ENCODE data around the gene TMEM178B.

The TMEM178B gene

GRCh38 chr7:141360803-141361202 lies 286.9 kb downstream of the TMEM178B start:
- Histone ChIP-seq H3K27me3 (ENCODE audit: control insufficient read depth, low read length) (no peaks in the 10 kb centered on the region), H3F3A (ENCODE audit: control insufficient read depth, insufficient read depth) (no peaks in the 10 kb centered on the region), H3K36me3 (ENCODE audit: control insufficient read depth, low read length) (no peaks in the 10 kb centered on the region), H3K4me3 (ENCODE audit: low read length) (no peak overlapping the region), H3K79me2 (ENCODE audit: control insufficient read depth, low read length) (no peaks in the 10 kb centered on the region), H3K9me3 (ENCODE audit: control insufficient read depth, insufficient read depth, low read length) (peaks cover 10% of the 10 kb centered on the region), H3K4me1 (ENCODE audit: control insufficient read depth, low read length) (peaks cover 33% of the 10 kb centered on the region), H3K9me2 (replicated peaks; ENCODE audit: control insufficient read depth, low read length) (no peaks in the 10 kb centered on the region), H3K27ac (ENCODE audit: low read depth, low read length) (peak overlapping the region; percentile 40; the same call in 1 of the 2 replicates), H3K4me2 (ENCODE audit: low read length) (no peak overlapping the region), H4K20me1 (ENCODE audit: control insufficient read depth, insufficient read depth, low read depth, low read length) (no peaks in the 10 kb centered on the region)
- no peak for TF ChIP-seq EZH2phosphoT487 (IDR thresholded peaks at IDR 0.05; ENCODE audit: borderline replicate concordance, low read length)

DNA sequence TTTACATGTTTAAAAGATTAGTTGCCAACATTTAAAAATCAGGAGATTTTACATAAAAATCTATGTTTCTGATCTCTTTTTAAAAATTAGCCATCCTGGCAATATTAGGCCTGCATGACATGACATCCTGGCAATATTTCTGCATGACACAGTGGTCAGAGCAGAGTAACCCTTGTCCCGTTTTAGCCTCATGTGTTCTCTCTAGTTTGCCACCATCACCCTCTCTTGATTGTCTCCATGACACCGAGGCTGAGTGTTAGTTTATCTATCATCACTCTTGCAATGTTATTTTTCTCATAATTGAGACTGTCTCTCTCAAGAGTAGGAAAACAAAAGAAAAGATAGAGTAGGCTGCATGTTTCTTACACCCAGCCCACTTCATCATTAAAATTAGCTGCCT lies 287.6 kb downstream of the TMEM178B start:
- H3K4me1 ChIP-seq (ENCODE audit: control insufficient read depth, low read length), result peaks cover 40% of the 10 kb centered on the region
- H3K36me3 ChIP-seq (ENCODE audit: control insufficient read depth, low read length), result no peaks in the 10 kb centered on the region
- H3K4me2 ChIP-seq (ENCODE audit: low read length), result peak overlapping the region; percentile 20
- H3K9me2 ChIP-seq (replicated peaks; ENCODE audit: control insufficient read depth, low read length), result no peaks in the 10 kb centered on the region
- no peaks in the 10 kb centered on the region for H3K79me2 ChIP-seq (ENCODE audit: control insufficient read depth, low read length)
- H3K4me3 ChIP-seq (ENCODE audit: low read length), result no peak overlapping the region
- H3K27me3 ChIP-seq (ENCODE audit: control insufficient read depth, low read length), result no peaks in the 10 kb centered on the region
- H4K20me1 ChIP-seq (ENCODE audit: control insufficient read depth, insufficient read depth, low read depth, low read length), result no peaks in the 10 kb centered on the region
- peaks cover 10% of the 10 kb centered on the region for H3K9me3 ChIP-seq (ENCODE audit: control insufficient read depth, insufficient read depth, low read length)
- H3K27ac ChIP-seq (ENCODE audit: low read depth, low read length), result peak overlapping the region; percentile 40
- TF ChIP-seq, protein P1, sequence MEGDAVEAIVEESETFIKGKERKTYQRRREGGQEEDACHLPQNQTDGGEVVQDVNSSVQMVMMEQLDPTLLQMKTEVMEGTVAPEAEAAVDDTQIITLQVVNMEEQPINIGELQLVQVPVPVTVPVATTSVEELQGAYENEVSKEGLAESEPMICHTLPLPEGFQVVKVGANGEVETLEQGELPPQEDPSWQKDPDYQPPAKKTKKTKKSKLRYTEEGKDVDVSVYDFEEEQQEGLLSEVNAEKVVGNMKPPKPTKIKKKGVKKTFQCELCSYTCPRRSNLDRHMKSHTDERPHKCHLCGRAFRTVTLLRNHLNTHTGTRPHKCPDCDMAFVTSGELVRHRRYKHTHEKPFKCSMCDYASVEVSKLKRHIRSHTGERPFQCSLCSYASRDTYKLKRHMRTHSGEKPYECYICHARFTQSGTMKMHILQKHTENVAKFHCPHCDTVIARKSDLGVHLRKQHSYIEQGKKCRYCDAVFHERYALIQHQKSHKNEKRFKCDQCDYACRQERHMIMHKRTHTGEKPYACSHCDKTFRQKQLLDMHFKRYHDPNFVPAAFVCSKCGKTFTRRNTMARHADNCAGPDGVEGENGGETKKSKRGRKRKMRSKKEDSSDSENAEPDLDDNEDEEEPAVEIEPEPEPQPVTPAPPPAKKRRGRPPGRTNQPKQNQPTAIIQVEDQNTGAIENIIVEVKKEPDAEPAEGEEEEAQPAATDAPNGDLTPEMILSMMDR (IDR thresholded peaks at IDR 0.05; ENCODE audit: low read depth, low read length, poor library complexity, severe bottlenecking), result no peak
- TF ChIP-seq EZH2phosphoT487 (IDR thresholded peaks at IDR 0.05; ENCODE audit: borderline replicate concordance, low read length), result no peak
- H3F3A ChIP-seq (ENCODE audit: control insufficient read depth, insufficient read depth), result no peaks in the 10 kb centered on the region

DNA sequence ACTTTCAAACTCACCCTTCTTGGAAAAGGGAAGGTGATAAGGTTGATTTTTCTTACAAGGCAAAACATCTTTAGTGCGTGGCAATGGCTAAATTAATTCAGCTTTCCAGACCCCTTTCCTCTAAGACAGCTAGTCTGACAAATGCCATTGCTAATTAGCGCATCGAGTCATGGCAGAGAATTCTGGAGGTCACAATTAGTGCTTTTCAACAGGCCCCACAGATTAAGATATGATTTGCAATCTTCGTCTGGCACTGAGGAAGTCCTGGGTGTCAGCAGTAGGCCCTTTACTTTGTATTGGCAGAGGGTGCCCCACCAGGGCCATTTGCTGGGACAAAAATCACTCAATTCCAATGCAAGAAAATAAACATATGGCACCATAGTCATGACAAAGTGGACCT lies 288.1 kb downstream of the TMEM178B start:
- TF ChIP-seq EZH2phosphoT487 (IDR thresholded peaks at IDR 0.05; ENCODE audit: borderline replicate concordance, low read length), result no peak
- H3K36me3 ChIP-seq (ENCODE audit: control insufficient read depth, low read length), result no peaks in the 10 kb centered on the region
- peak overlapping the region; percentile 20 for H3K4me2 ChIP-seq (ENCODE audit: low read length)
- no peak overlapping the region for H3K4me3 ChIP-seq (ENCODE audit: low read length)
- H3F3A ChIP-seq (ENCODE audit: control insufficient read depth, insufficient read depth), result no peaks in the 10 kb centered on the region
- H3K79me2 ChIP-seq (ENCODE audit: control insufficient read depth, low read length), result no peaks in the 10 kb centered on the region
- H3K9me3 ChIP-seq (ENCODE audit: control insufficient read depth, insufficient read depth, low read length), result peaks cover 10% of the 10 kb centered on the region
- no peaks in the 10 kb centered on the region for H4K20me1 ChIP-seq (ENCODE audit: control insufficient read depth, insufficient read depth, low read depth, low read length)
- peak overlapping the region; percentile 40 for H3K27ac ChIP-seq (ENCODE audit: low read depth, low read length)
- H3K9me2 ChIP-seq (replicated peaks; ENCODE audit: control insufficient read depth, low read length), result no peaks in the 10 kb centered on the region
- H3K4me1 ChIP-seq (ENCODE audit: control insufficient read depth, low read length), result peaks cover 42% of the 10 kb centered on the region
- no peaks in the 10 kb centered on the region for H3K27me3 ChIP-seq (ENCODE audit: control insufficient read depth, low read length)

GRCh38 chr7:141362580-141363435 lies 288.9 kb downstream of the TMEM178B start:
- TF ChIP-seq EZH2phosphoT487 (IDR thresholded peaks at IDR 0.05; ENCODE audit: borderline replicate concordance, low read length), result no peak
- TF ChIP-seq, protein P1 (IDR thresholded peaks at IDR 0.05; ENCODE audit: low read depth, low read length, poor library complexity, severe bottlenecking), result no peak
- Histone ChIP-seq H3K27me3 (ENCODE audit: control insufficient read depth, low read length) (no peaks in the 10 kb centered on the region), H3K36me3 (ENCODE audit: control insufficient read depth, low read length) (no peaks in the 10 kb centered on the region), H3K4me2 (ENCODE audit: low read length) (no peak overlapping the region), H3K4me3 (ENCODE audit: low read length) (no peak overlapping the region), H3K9me2 (replicated peaks; ENCODE audit: control insufficient read depth, low read length) (no peaks in the 10 kb centered on the region), H3K79me2 (ENCODE audit: control insufficient read depth, low read length) (no peaks in the 10 kb centered on the region), H3K27ac (ENCODE audit: low read depth, low read length) (0 out of 2 replicates have a peak overlapping the region, but pooled peaks have one; percentile 40), H4K20me1 (ENCODE audit: control insufficient read depth, insufficient read depth, low read depth, low read length) (no peaks in the 10 kb centered on the region), H3K9me3 (ENCODE audit: control insufficient read depth, insufficient read depth, low read length) (peaks cover 10% of the 10 kb centered on the region), H3K4me1 (ENCODE audit: control insufficient read depth, low read length) (peaks cover 42% of the 10 kb centered on the region), H3F3A (ENCODE audit: control insufficient read depth, insufficient read depth) (no peaks in the 10 kb centered on the region)

All from DOHH2 (cell line).